ENCODE measurements around the gene ANO7.
A peak's percentile ranks its signal among the peaks of the same experiment; 100 is the strongest.

Gene ANO7

GRCh38 chr2:241188361-241189092, at the start of gene ANO7:
Gene ANO7 (plus strand): TSS chr2:241188677. CDS start chr2:241190064, 1,387 bp downstream.
- no peak for DNase-seq

- DNase-seq, result no peak
These were observed 48.7 kb upstream of the ANO7 start for GRCh38 chr2:241139531-241140444.

GRCh38 chr2:241140445-241140840, 48.0 kb upstream of the ANO7 start:
- no peak for DNase-seq

GRCh38 chr2:241141214-241141770, 47.2 kb upstream of the ANO7 start:
- no peak for DNase-seq

GRCh38 chr2:241142063-241142462, 46.4 kb upstream of the ANO7 start:
- no peak for DNase-seq

GRCh38 chr2:241142593-241142992, 45.9 kb upstream of the ANO7 start:
- DNase-seq, result no peak

- DNase-seq, result no peak
These were observed 42.2 kb upstream of the ANO7 start for GRCh38 chr2:241146286-241146685.

- DNase-seq, result no peak
These were observed 41.1 kb upstream of the ANO7 start for GRCh38 chr2:241147336-241147735.

- no peak for DNase-seq
These were observed 40.2 kb upstream of the ANO7 start for GRCh38 chr2:241148239-241148638.

- DNase-seq, result peak; percentile 98
These were observed 39.4 kb upstream of the ANO7 start, which contains the start of gene PASK for GRCh38 chr2:241148891-241149674. Gene PASK (minus strand): TSS chr2:241149472. CDS start chr2:241143032, 6,440 bp downstream.

GRCh38 chr2:241149675-241149924, 38.9 kb upstream of the ANO7 start:
- DNase-seq, result no peak

GRCh38 chr2:241149925-241150659, 38.4 kb upstream of the ANO7 start, which contains the start of gene PPP1R7:
Gene PPP1R7 (plus strand): TSS chr2:241150467. CDS start chr2:241150496, 29 bp downstream.
- peak; percentile 99 for DNase-seq

GRCh38 chr2:241150660-241151530, 37.6 kb upstream of the ANO7 start:
- DNase-seq, result no peak

GRCh38 chr2:241151934-241152660, 36.4 kb upstream of the ANO7 start:
- no peak for DNase-seq

GRCh38 chr2:241153616-241154015, 34.9 kb upstream of the ANO7 start:
- no peak for DNase-seq

- DNase-seq, result no peak
These were observed 33.6 kb upstream of the ANO7 start for GRCh38 chr2:241154915-241155314.

GRCh38 chr2:241155936-241156335, 32.5 kb upstream of the ANO7 start:
- no peak for DNase-seq

GRCh38 chr2:241156971-241157441, 31.5 kb upstream of the ANO7 start:
- DNase-seq, result peak; percentile 38

- no peak for DNase-seq
These were observed 30.5 kb upstream of the ANO7 start for GRCh38 chr2:241157841-241158545.

- DNase-seq, result no peak
These were observed 30.0 kb upstream of the ANO7 start for GRCh38 chr2:241158546-241158900.
